Calu3 (cell line): ENCODE data around the gene MAP7. TPM values are rescaled to one million over a fixed set of nuclear protein-coding genes. Genes with fewer than 3 reads are reported as not detected.

Source experiments
- BruUV-seq: library from RNA; stranded (reverse); fragments of 400-500 nt; replicated peaks from 2 replicates; lab custom pipeline; 2021; lab: Mats Ljungman, UMichigan
- CTCF ChIA-PET: fragments of 300-600 bp; sonication (Branson Sonifier 250); formaldehyde crosslinking; loops from one replicate; lab custom pipeline; 2022; ENCODE audit warnings: antibody characterized with exemption; lab: Charles Lee
- DNase-seq: peaks from one replicate; pipeline ENCODE4 v3.0.0; 2022
- H3K27ac Mint-ChIP-seq: one replicate; pipeline ENCODE4 v1.8.0; 2022; ENCODE audit warnings: mixed read lengths; ENCODE audit not compliant: unreplicated experiment
- H3K27me3 Mint-ChIP-seq: one replicate; pipeline ENCODE4 v1.8.0; 2022; ENCODE audit warnings: mixed read lengths; ENCODE audit not compliant: unreplicated experiment
- H3K36me3 Mint-ChIP-seq: one replicate; pipeline ENCODE4 v1.8.0; 2022; ENCODE audit warnings: mild to moderate bottlenecking, moderate library complexity, mixed read lengths; ENCODE audit not compliant: insufficient read depth, unreplicated experiment
- H3K4me1 Mint-ChIP-seq: one replicate; pipeline ENCODE4 v1.8.0; 2022; ENCODE audit warnings: mild to moderate bottlenecking, low read depth, mixed read lengths; ENCODE audit not compliant: unreplicated experiment
- H3K4me3 Mint-ChIP-seq: one replicate; pipeline ENCODE4 v1.8.0; 2022; ENCODE audit warnings: mild to moderate bottlenecking, low read depth, moderate library complexity, mixed read lengths; ENCODE audit not compliant: unreplicated experiment
- H3K9me3 Mint-ChIP-seq: one replicate; pipeline ENCODE4 v1.8.0; 2022; ENCODE audit warnings: low read depth, mixed read lengths; ENCODE audit not compliant: unreplicated experiment
- CTCF ChIP-seq: fragments of 200-600 bp; IDR thresholded peaks from one replicate; pipeline ENCODE4 v1.8.0; 2022; ENCODE audit warnings: antibody characterized with exemption; ENCODE audit not compliant: unreplicated experiment
- intact Hi-C: fragments of 100-400 bp; cut with micrococcal nuclease; formaldehyde crosslinking; loops from one replicate; pipeline ENCODE4 v1.10.0; 2022; ENCODE audit not compliant: unreplicated experiment
- total RNA-seq: library from RNA; stranded (reverse); gene quantifications from 2 replicates; pipeline ENCODE4 v1.2.3, GENCODE V29; 2022

Gene MAP7
- total RNA-seq, 1 experiment from 2014 or later, result 30.1 TPM

- Mint-ChIP-seq H3K9me3 (no peaks in the 10 kb centered on the region), H3K4me3 (no peak overlapping the region), H3K36me3 (no peaks in the 10 kb centered on the region), H3K4me1 (no peaks in the 10 kb centered on the region), H3K27ac (no peak overlapping the region), H3K27me3 (no peaks in the 10 kb centered on the region)
- CTCF ChIA-PET, result no interaction called here
- TF ChIP-seq CTCF, result no peak
- intact Hi-C loops, result no loop called here
- no TSS peak for BruUV-seq
- DNase-seq, result no peak
Observed at GRCh38 chr6:136324686-136325380, 225.4 kb downstream of the MAP7 start.

GRCh38 chr6:136323431-136324112, 226.7 kb downstream of the MAP7 start:
- no peak for DNase-seq
- no peaks in the 10 kb centered on the region for H3K4me1 Mint-ChIP-seq
- no peaks in the 10 kb centered on the region for H3K27me3 Mint-ChIP-seq
- BruUV-seq, result no TSS peak
- H3K9me3 Mint-ChIP-seq, result no peaks in the 10 kb centered on the region
- intact Hi-C loops, result no loop called here
- TF ChIP-seq CTCF, result no peak
- no peaks in the 10 kb centered on the region for H3K36me3 Mint-ChIP-seq
- CTCF ChIA-PET, result no interaction called here
- no peak overlapping the region for H3K27ac Mint-ChIP-seq
- no peak overlapping the region for H3K4me3 Mint-ChIP-seq

GRCh38 chr6:136319732-136320131, 230.5 kb downstream of the MAP7 start:
- Mint-ChIP-seq H3K4me1 (no peaks in the 10 kb centered on the region), H3K27ac (no peak overlapping the region), H3K4me3 (no peak overlapping the region), H3K36me3 (no peaks in the 10 kb centered on the region), H3K9me3 (no peaks in the 10 kb centered on the region), H3K27me3 (no peaks in the 10 kb centered on the region)
- BruUV-seq, result no TSS peak
- intact Hi-C loops, result loop anchor here (5.0 to 10.0 kb wide), 3 partner anchors 485 to 867 kb away; no protein-coding TSS in a partner anchor
- no peak for DNase-seq
- TF ChIP-seq CTCF, result no peak
- CTCF ChIA-PET, result no interaction called here

GRCh38 chr6:136318676-136319075, 231.5 kb downstream of the MAP7 start:
- Mint-ChIP-seq H3K4me1 (no peaks in the 10 kb centered on the region), H3K27ac (no peak overlapping the region), H3K9me3 (no peaks in the 10 kb centered on the region), H3K27me3 (no peaks in the 10 kb centered on the region), H3K4me3 (no peak overlapping the region), H3K36me3 (no peaks in the 10 kb centered on the region)
- CTCF ChIA-PET, result no interaction called here
- intact Hi-C loops, result loop anchor here (5.0 to 10.0 kb wide), 3 partner anchors 484 to 866 kb away; no protein-coding TSS in a partner anchor
- BruUV-seq, result no TSS peak
- TF ChIP-seq CTCF, result no peak
- DNase-seq, result no peak
